GM12878 (cell line): ENCODE measurements around the gene MSANTD2. TPM values are rescaled to one million over a fixed set of nuclear protein-coding genes. Genes with fewer than 3 reads are reported as not detected.

Experiments
- ATAC-seq: fragments of 200-7000 bp; cut with Tn5 transposase; 3 replicates; pipeline ENCODE4 v1.9.1; 2020; ENCODE audit warnings: mild to moderate bottlenecking, moderate library complexity
- BruUV-seq: library from RNA; stranded (reverse); fragments of 400-500 nt; replicated peaks from 2 replicates; lab custom pipeline; 2021; lab: Mats Ljungman, UMichigan
- CTCF ChIA-PET: fragments of 300-600 bp; sonication (Branson Sonifier 250); formaldehyde crosslinking; extraction: SDS; loops from one replicate; lab custom pipeline; 2021; ENCODE audit warnings: inconsistent platforms; lab: Yijun Ruan, JAX
- POLR2A ChIA-PET: fragments of 350-600 bp; formaldehyde crosslinking; extraction: SDS; loops from one replicate; lab custom pipeline; 2021; ENCODE audit warnings: inconsistent platforms; lab: Charles Lee
- RAD21 ChIA-PET: fragments of 300-600 bp; sonication (Branson Sonifier 250); formaldehyde crosslinking; loops from one replicate; lab custom pipeline; 2023; ENCODE audit warnings: antibody characterized with exemption; ENCODE audit not compliant: unreplicated experiment; lab: Charles Lee
- SMC1A ChIA-PET: fragments of 300-600 bp; sonication (Branson Sonifier 250); formaldehyde crosslinking; loops from one replicate; lab custom pipeline; 2023; ENCODE audit not compliant: unreplicated experiment, uncharacterized antibody; lab: Charles Lee
- DNase-seq: peaks from one replicate; pipeline ENCODE4 v3.0.0-alpha.2; 2011; ENCODE audit warnings: low read depth, low spot score
- FAIRE-seq: peaks from 3 replicates; lab custom pipeline; 2011; peaks lifted over from hg19 to GRCh38; lab: Jason Lieb, UNC
- H2AFZ ChIP-seq: 2 replicates; pipeline ENCODE4 v1.6.0; 2011; ENCODE audit warnings: low read depth, low read length, control low read depth; ENCODE audit not compliant: control insufficient read depth
- H3K27ac ChIP-seq: 2 replicates; pipeline ENCODE4 v1.5.1; 2011; ENCODE audit warnings: control low read depth; ENCODE audit not compliant: control insufficient read depth, insufficient read depth
- H3K27me3 ChIP-seq, 2 experiments: replicated peaks in 1 of 2; 2 replicates each; pipeline versions ENCODE4 v1.6.0 to v1.6.1; 2011; ENCODE audit warnings: low read length in 1 of 2; ENCODE audit not compliant: control insufficient read depth in 2 of 2, insufficient read depth in 2 of 2
- H3K36me3 ChIP-seq, 2 experiments: 2 replicates each; pipeline ENCODE4 v1.5.1; 2011; ENCODE audit warnings: low read length in 1 of 2; ENCODE audit not compliant: control insufficient read depth in 2 of 2, insufficient read depth in 2 of 2
- H3K4me1 ChIP-seq: 2 replicates; pipeline ENCODE4 v1.6.1; 2011; ENCODE audit warnings: mild to moderate bottlenecking, low read length, moderate library complexity, mixed read lengths; ENCODE audit not compliant: control insufficient read depth, insufficient read depth
- H3K4me2 ChIP-seq: 2 replicates; pipeline ENCODE4 v1.6.0; 2011; ENCODE audit warnings: control low read depth; ENCODE audit not compliant: control insufficient read depth, insufficient read depth
- H3K4me3 ChIP-seq: fragments of 200-600 bp; sonication (generic); 2 replicates; pipeline ENCODE4 v1.5.1; 2016
- H3K79me2 ChIP-seq: 2 replicates; pipeline ENCODE4 v1.6.0; 2011; ENCODE audit warnings: low read length; ENCODE audit not compliant: control insufficient read depth, insufficient read depth
- H3K9ac ChIP-seq: 2 replicates; pipeline ENCODE4 v1.8.0; 2011; ENCODE audit warnings: low read length, control low read depth, mixed read lengths; ENCODE audit not compliant: control insufficient read depth, insufficient read depth
- H3K9me3 ChIP-seq: replicated peaks from 3 replicates; pipeline ENCODE4 v1.5.1; 2011; ENCODE audit warnings: mild to moderate bottlenecking, low read length; ENCODE audit not compliant: control insufficient read depth, insufficient read depth
- H4K20me1 ChIP-seq: 2 replicates; pipeline ENCODE4 v1.6.0; 2011; ENCODE audit not compliant: control insufficient read depth, insufficient read depth
- CREB1 ChIP-seq: IDR thresholded peaks from 2 replicates; pipeline ENCODE4 v1.6.1; 2012; ENCODE audit warnings: low read depth, mild to moderate bottlenecking, inconsistent platforms
- HSF1 ChIP-seq: fragments of 150-350 bp; IDR thresholded peaks from 2 replicates; pipeline ENCODE4 v1.6.1; 2014; ENCODE audit warnings: mild to moderate bottlenecking, low read depth, low read length
- NR2C1 ChIP-seq: fragments of 450-650 bp; IDR thresholded peaks from 2 replicates; pipeline ENCODE4 v1.6.1; 2017; ENCODE audit warnings: antibody characterized with exemption, mild to moderate bottlenecking, moderate library complexity
- RB1 ChIP-seq: fragments of 450-650 bp; formaldehyde crosslinking; IDR thresholded peaks from 2 replicates; pipeline ENCODE4 v1.6.1; 2017; ENCODE audit warnings: mild to moderate bottlenecking, borderline replicate concordance
- ZBTB4 ChIP-seq: fragments of 450-650 bp; formaldehyde crosslinking; IDR thresholded peaks from 2 replicates; pipeline ENCODE4 v1.4.0; 2022; ENCODE audit warnings: mild to moderate bottlenecking, moderate library complexity
- WGBS: methylation state at CpG from one replicate; pipeline ENCODE4 v1.1.6; 2016; ENCODE audit warnings: low lambda C conversion rate; ENCODE audit not compliant: insufficient replicate concordance, insufficient coverage; ENCODE audit errors: missing lambda C conversion rate; 5-methylcytosine and 5-hydroxymethylcytosine counted together
- in situ Hi-C: fragments of 300-500 bp; cut with MboI; formaldehyde crosslinking; loops from 9 replicates; pipeline ENCODE4 v1.14.3; 2018; ENCODE audit warnings: mixed read lengths
- intact Hi-C: fragments of 100-400 bp; cut with micrococcal nuclease; formaldehyde crosslinking; loops from one replicate; pipeline ENCODE4 v1.14.2; 2022; ENCODE audit not compliant: unreplicated experiment
- polyA plus RNA-seq, 11 experiments: library from polyadenylated mRNA; depleted of rRNA in 4 of 11; unstranded in 6 of 11; stranded (reverse) in 5 of 11; fragments of >200 nt; fragmentation: Nextera tagmentation in 4 of 11; fragmentation: Illumina TruSeq in 1 of 11; extraction: Ambion mirVana in 4 of 11; extraction: Trizol in 1 of 11; gene quantifications; 1 replicate in 1 of 11; 2 replicates in 10 of 11; pipeline versions ENCODE4 v1.2.1 to v1.2.3, GENCODE V29; 2011 to 2016; ENCODE audit warnings: inconsistent platforms in 2 of 11, missing spikeins in 2 of 11, low read depth in 1 of 11
- total RNA-seq, 4 experiments: library from RNA; depleted of rRNA in 3 of 4; stranded (reverse); fragments of >200 nt in 3 of 4; fragmentation: Illumina TruSeq in 1 of 4; extraction: Trizol in 1 of 4; gene quantifications; 2 replicates each; pipeline versions ENCODE4 v1.2.1 to v1.2.3, GENCODE V29; 2013 to 2021

Gene MSANTD2
- total and polyA plus RNA-seq, 10 of the 15 experiments (the other 5 are each of a cell fraction or from before 2014, with no cell fraction given): 3.0 to 12.4 (median 8.0) TPM

GRCh38 chr11:124736736-124737135, 63.5 kb downstream of the MSANTD2 start (continued):
- no peak for TF ChIP-seq ZBTB4 (CRISPR knock-in tag)
- TF ChIP-seq NR2C1: no peak
- no peak for TF ChIP-seq HSF1
- TF ChIP-seq RB1: no peak

GRCh38 chr11:124732230-124732629, 68.0 kb downstream of the MSANTD2 start:
- SMC1A ChIA-PET: interaction anchor here (0.7 to 1.0 kb wide), 3 partner anchors 12 to 63 kb away, joined by 3 read pairs; no protein-coding TSS in a partner anchor
- no peak overlapping the region for H3K4me3 ChIP-seq
- no peak for DNase-seq
- intact Hi-C loops: no loop called here
- CTCF ChIA-PET: interaction anchor here (1.0 to 3.3 kb wide), 3 partner anchors 8 to 14 kb away, joined by 3 to 13 read pairs (median 6); partner anchors contain the start of gene NRGN
- H3K9ac ChIP-seq: no peak overlapping the region
- H3K4me1 ChIP-seq: no peaks in the 10 kb centered on the region
- WGBS: 70% methylated on average over 4 of the region's 4 CpGs
- RAD21 ChIA-PET: no interaction called here
- H3K36me3 ChIP-seq: no peaks in the 10 kb centered on the region
- no peak for TF ChIP-seq CREB1
- TF ChIP-seq, all 136 proteins: peak for 0
- in situ Hi-C loops: no loop called here
- POLR2A ChIA-PET: interaction anchor here (0.6 kb wide), 1 partner anchor 66 kb away, joined by 5 read pairs; no protein-coding TSS in a partner anchor
- FAIRE-seq (no peak), ATAC-seq (no peak)
- H3K27me3 ChIP-seq: peaks cover 0 to 3% of the 10 kb centered on the region in 2 experiments; a peak in 1 of 4 replicates
- H3K27ac ChIP-seq: no peak overlapping the region
- H3K4me2 ChIP-seq: no peak overlapping the region
- H4K20me1 ChIP-seq: no peaks in the 10 kb centered on the region
- no peaks in the 10 kb centered on the region for H3K9me3 ChIP-seq
- H3K79me2 ChIP-seq: no peaks in the 10 kb centered on the region
- no peak overlapping the region for H2AFZ ChIP-seq
- no TSS peak for BruUV-seq
